SK-N-SH (cell line): ENCODE data around the gene GLYR1. TPM values are rescaled to one million over a fixed set of nuclear protein-coding genes. Genes with fewer than 3 reads are reported as not detected.

Experiments
- CTCF ChIA-PET: fragments of 300-600, 350-600 bp; formaldehyde crosslinking; extraction: SDS; loops from one replicate; lab custom pipeline; 2021; lab: Yijun Ruan, JAX
- POLR2A ChIA-PET: fragments of 350-600 bp; sonication (Branson Sonifier 250); formaldehyde crosslinking; extraction: SDS; loops from one replicate; lab custom pipeline; 2020; ENCODE audit warnings: antibody characterized with exemption, inconsistent platforms; lab: Yijun Ruan, JAX
- DNase-seq: peaks from one replicate; pipeline ENCODE4 v3.0.0; 2012
- H2AFZ ChIP-seq: fragments of 200-600 bp; sonication (generic); 2 replicates; pipeline ENCODE4 v1.8.1; 2016; ENCODE audit warnings: antibody characterized with exemption, mild to moderate bottlenecking, low read depth
- H3F3A ChIP-seq: fragments of 200-600 bp; sonication (generic); replicated peaks from 2 replicates; pipeline ENCODE3; 2016; ENCODE audit warnings: antibody characterized with exemption, mild to moderate bottlenecking; ENCODE audit not compliant: insufficient read depth
- H3K27ac ChIP-seq, 2 experiments: fragments of 200-500 bp in 1 of 2; fragments of 200-600 bp in 1 of 2; sonication (Bioruptor generic) in 1 of 2; sonication (generic), shearing (Covaris generic) in 1 of 2; 2 replicates each; pipeline versions ENCODE4 v1.5.1 to v1.6.1; 2014 to 2016; ENCODE audit warnings: low read depth in 2 of 2, inconsistent platforms in 1 of 2, low read length in 1 of 2, mild to moderate bottlenecking in 1 of 2, mixed read lengths in 1 of 2
- H3K27me3 ChIP-seq: fragments of 200-600 bp; sonication (generic), shearing (Covaris generic); 2 replicates; pipeline ENCODE4 v1.6.1; 2016; ENCODE audit warnings: mixed run types; ENCODE audit not compliant: insufficient read depth
- H3K36me3 ChIP-seq, 2 experiments: fragments of 200-500 bp in 1 of 2; fragments of 200-600 bp in 1 of 2; sonication (Bioruptor generic) in 1 of 2; sonication (generic) in 1 of 2; replicated peaks in 1 of 2; 2 replicates each; pipeline versions ENCODE3 to v1.5.1; 2014 to 2016; ENCODE audit warnings: low read length in 1 of 2, mild to moderate bottlenecking in 1 of 2; ENCODE audit not compliant: insufficient read depth in 2 of 2, control insufficient read depth in 1 of 2
- H3K4me1 ChIP-seq, 2 experiments: fragments of 200-500 bp in 1 of 2; fragments of 200-600 bp in 1 of 2; sonication (Bioruptor generic) in 1 of 2; sonication (generic), shearing (Covaris generic) in 1 of 2; 2 replicates each; pipeline versions ENCODE4 v1.5.1 to v1.6.1; 2014 to 2016; ENCODE audit warnings: low read depth in 1 of 2, low read length in 1 of 2, mixed run types in 1 of 2; ENCODE audit not compliant: insufficient read depth in 2 of 2, control insufficient read depth in 1 of 2
- H3K4me2 ChIP-seq: fragments of 200-600 bp; sonication (generic), shearing (Covaris generic); 2 replicates; pipeline ENCODE4 v1.6.1; 2017; ENCODE audit warnings: mixed run types
- H3K4me3 ChIP-seq, 2 experiments: fragments of 200-500 bp in 1 of 2; fragments of 200-600 bp in 1 of 2; sonication (Bioruptor generic) in 1 of 2; sonication (generic), shearing (Covaris generic) in 1 of 2; 2 replicates each; pipeline versions ENCODE4 v1.5.1 to v1.8.1; 2014 to 2016; ENCODE audit warnings: low read depth in 2 of 2, inconsistent platforms in 1 of 2, low read length in 1 of 2, mild to moderate bottlenecking in 1 of 2, mixed read lengths in 1 of 2, moderate library complexity in 1 of 2
- H3K79me2 ChIP-seq: fragments of 200-600 bp; sonication (generic); 2 replicates; pipeline ENCODE4 v1.8.1; 2017; ENCODE audit warnings: mild to moderate bottlenecking; ENCODE audit not compliant: insufficient read depth
- H3K9ac ChIP-seq: fragments of 200-600 bp; sonication (generic); 2 replicates; pipeline ENCODE4 v1.6.1; 2017; ENCODE audit warnings: mixed run types
- H3K9me2 ChIP-seq: fragments of 200-600 bp; sonication (generic); 2 replicates; pipeline ENCODE4 v1.6.1; 2017; ENCODE audit warnings: mixed run types
- H3K9me3 ChIP-seq: fragments of 200-600 bp; sonication (generic); 2 replicates; pipeline ENCODE4 v1.6.1; 2017; ENCODE audit warnings: mixed run types, mild to moderate bottlenecking, moderate library complexity
- H4K20me1 ChIP-seq: fragments of 200-600 bp; sonication (generic); 2 replicates; pipeline ENCODE4 v1.6.1; 2017; ENCODE audit warnings: mild to moderate bottlenecking, mixed run types; ENCODE audit not compliant: insufficient read depth
- CHD2 ChIP-seq: fragments of 150-350 bp; IDR thresholded peaks from 2 replicates; pipeline ENCODE4 v1.6.1; 2018; ENCODE audit warnings: low read length; ENCODE audit not compliant: partially characterized antibody
- ELF1 ChIP-seq: IDR thresholded peaks from 2 replicates; pipeline ENCODE4 v1.4.0; 2012
- EP300 ChIP-seq, 2 experiments: IDR thresholded peaks; 2 replicates each; pipeline versions ENCODE4 v1.4.0 to v1.6.1; 2012; ENCODE audit warnings: borderline replicate concordance in 1 of 2, low read depth in 1 of 2, low read length in 1 of 2
- FOSL2 ChIP-seq: IDR thresholded peaks from 2 replicates; pipeline ENCODE4 v1.4.0; 2012; ENCODE audit warnings: low read depth, mild to moderate bottlenecking, moderate library complexity, borderline replicate concordance
- GATA2 ChIP-seq: sonication (generic); formaldehyde crosslinking; IDR thresholded peaks from 2 replicates; pipeline ENCODE4 v1.5.0; 2020; ENCODE audit warnings: mild to moderate bottlenecking, missing genetic modification reagents
- JUND ChIP-seq: IDR thresholded peaks from 2 replicates; pipeline ENCODE4 v1.4.0; 2012
- MEF2A ChIP-seq: IDR thresholded peaks from 2 replicates; pipeline ENCODE4 v1.4.0; 2012; ENCODE audit warnings: low read depth, borderline replicate concordance
- NFIC ChIP-seq: IDR thresholded peaks from 2 replicates; pipeline ENCODE4 v1.4.0; 2012; ENCODE audit warnings: borderline replicate concordance
- RAD21 ChIP-seq: IDR thresholded peaks from 2 replicates; pipeline ENCODE4 v1.6.1; 2012; ENCODE audit warnings: mild to moderate bottlenecking, low read length
- RXRA ChIP-seq: IDR thresholded peaks from 2 replicates; pipeline ENCODE4 v1.4.0; 2012; ENCODE audit warnings: low read depth, mild to moderate bottlenecking, borderline replicate concordance
- TCF12 ChIP-seq: IDR thresholded peaks from 2 replicates; pipeline ENCODE4 v1.4.0; 2012
- WGBS: methylation state at CpG from one replicate; pipeline ENCODE4 v1.1.6; 2017; ENCODE audit warnings: low lambda C conversion rate; 5-methylcytosine and 5-hydroxymethylcytosine counted together
- polyA plus RNA-seq, 3 experiments: library from polyadenylated mRNA; depleted of rRNA; stranded (reverse); fragments of >200 nt; gene quantifications; 2 replicates each; pipeline ENCODE4 v1.2.3, GENCODE V29; 2012
- TF ChIP-seq, protein P1 (sequence below): IDR thresholded peaks from 2 replicates; pipeline ENCODE4; 2012
- TF ChIP-seq, protein P2 (sequence below): fragments of 200-600 bp; sonication (generic); IDR thresholded peaks from 2 replicates; pipeline ENCODE4 v1.6.1; 2017; ENCODE audit warnings: antibody characterized with exemption, mild to moderate bottlenecking, moderate library complexity
- TF ChIP-seq, protein P3 (sequence below): IDR thresholded peaks from 2 replicates; pipeline ENCODE4 v1.4.0; 2012; ENCODE audit warnings: low read depth, borderline replicate concordance
- TF ChIP-seq, protein P4 (sequence below): IDR thresholded peaks from 2 replicates; pipeline ENCODE4 v1.6.1; 2012; ENCODE audit warnings: mild to moderate bottlenecking, low read depth, low read length, moderate library complexity

Gene GLYR1
- polyA plus RNA-seq, 1 of the 3 experiments (the other 2 are of a cell fraction), result 40.1 TPM

DNA sequence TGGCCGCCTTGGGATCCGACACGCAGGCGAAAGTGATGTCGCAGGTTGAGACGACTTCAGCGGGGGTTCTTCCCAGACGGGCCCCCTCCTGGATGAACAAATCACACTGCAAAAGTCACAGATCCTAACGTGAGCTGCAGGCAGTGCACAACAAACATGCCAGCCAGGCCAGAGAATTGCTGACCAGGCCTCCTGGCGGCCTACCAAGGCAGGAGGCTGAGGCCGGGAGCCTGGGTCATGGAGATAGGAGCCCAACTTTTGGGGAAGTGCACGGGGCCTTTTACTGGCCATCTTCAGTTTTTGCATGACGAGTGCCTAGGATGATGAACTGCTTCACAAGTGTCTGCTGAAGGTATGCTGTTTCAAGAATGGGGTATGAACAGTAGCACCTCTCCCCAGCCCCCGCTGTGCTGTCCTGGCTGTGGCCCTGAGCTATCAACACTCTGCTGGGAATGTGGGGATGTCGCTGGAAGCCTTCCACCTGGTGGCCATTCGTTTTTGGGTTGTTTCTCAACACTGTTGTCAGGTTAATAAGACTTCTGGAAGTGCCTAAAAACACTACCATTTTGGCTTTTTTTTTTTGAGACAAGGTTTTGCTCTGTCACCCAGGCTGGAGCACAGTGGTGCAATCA lies 32.4 kb downstream of the GLYR1 start:
- Histone ChIP-seq H3F3A (peaks cover 9% of the 10 kb centered on the region), H4K20me1 (no peaks in the 10 kb centered on the region), H3K36me3 (peaks cover 31 to 43% of the 10 kb centered on the region in 2 experiments), H3K27ac (no peak overlapping the region), H3K9me3 (no peaks in the 10 kb centered on the region), H3K4me1 (no peaks in the 10 kb centered on the region), H3K79me2 (no peaks in the 10 kb centered on the region), H3K27me3 (no peaks in the 10 kb centered on the region), H3K4me2 (no peak overlapping the region), H3K9ac (no peak overlapping the region), H3K9me2 (no peaks in the 10 kb centered on the region), H2AFZ (no peak overlapping the region), H3K4me3 (no peak overlapping the region)
- WGBS, result 92% methylated on average over 15 of the region's 16 CpGs
- ChIA-PET CTCF (interaction anchor here (0.7 kb wide), 1 partner anchor 75 kb away, joined by 3 read pairs; no protein-coding TSS in a partner anchor), POLR2A (interaction anchor here (1.1 kb wide), 1 partner anchor 81 kb away, joined by 3 read pairs; the partner anchor contains the start of genes ANKS3 and DNAAF8)
- TF ChIP-seq RAD21 (no peak), CHD2 (no peak), ELF1 (no peak), FOSL2 (no peak), MEF2A (no peak), NFIC (no peak), GATA2 (CRISPR knock-in tag) (no peak), EP300 (IDR thresholded peaks at IDR 0.05; ENCODE audit: borderline replicate concordance in 1 of 2, low read depth in 1 of 2, low read length in 1 of 2) (no peak), TCF12 (no peak)
- TF ChIP-seq, protein P1, sequence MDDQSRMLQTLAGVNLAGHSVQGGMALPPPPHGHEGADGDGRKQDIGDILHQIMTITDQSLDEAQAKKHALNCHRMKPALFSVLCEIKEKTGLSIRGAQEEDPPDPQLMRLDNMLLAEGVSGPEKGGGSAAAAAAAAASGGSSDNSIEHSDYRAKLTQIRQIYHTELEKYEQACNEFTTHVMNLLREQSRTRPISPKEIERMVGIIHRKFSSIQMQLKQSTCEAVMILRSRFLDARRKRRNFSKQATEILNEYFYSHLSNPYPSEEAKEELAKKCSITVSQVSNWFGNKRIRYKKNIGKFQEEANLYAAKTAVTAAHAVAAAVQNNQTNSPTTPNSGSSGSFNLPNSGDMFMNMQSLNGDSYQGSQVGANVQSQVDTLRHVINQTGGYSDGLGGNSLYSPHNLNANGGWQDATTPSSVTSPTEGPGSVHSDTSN, result no peak
- TF ChIP-seq, protein P2, sequence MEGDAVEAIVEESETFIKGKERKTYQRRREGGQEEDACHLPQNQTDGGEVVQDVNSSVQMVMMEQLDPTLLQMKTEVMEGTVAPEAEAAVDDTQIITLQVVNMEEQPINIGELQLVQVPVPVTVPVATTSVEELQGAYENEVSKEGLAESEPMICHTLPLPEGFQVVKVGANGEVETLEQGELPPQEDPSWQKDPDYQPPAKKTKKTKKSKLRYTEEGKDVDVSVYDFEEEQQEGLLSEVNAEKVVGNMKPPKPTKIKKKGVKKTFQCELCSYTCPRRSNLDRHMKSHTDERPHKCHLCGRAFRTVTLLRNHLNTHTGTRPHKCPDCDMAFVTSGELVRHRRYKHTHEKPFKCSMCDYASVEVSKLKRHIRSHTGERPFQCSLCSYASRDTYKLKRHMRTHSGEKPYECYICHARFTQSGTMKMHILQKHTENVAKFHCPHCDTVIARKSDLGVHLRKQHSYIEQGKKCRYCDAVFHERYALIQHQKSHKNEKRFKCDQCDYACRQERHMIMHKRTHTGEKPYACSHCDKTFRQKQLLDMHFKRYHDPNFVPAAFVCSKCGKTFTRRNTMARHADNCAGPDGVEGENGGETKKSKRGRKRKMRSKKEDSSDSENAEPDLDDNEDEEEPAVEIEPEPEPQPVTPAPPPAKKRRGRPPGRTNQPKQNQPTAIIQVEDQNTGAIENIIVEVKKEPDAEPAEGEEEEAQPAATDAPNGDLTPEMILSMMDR, result no peak
- TF ChIP-seq, protein P3, sequence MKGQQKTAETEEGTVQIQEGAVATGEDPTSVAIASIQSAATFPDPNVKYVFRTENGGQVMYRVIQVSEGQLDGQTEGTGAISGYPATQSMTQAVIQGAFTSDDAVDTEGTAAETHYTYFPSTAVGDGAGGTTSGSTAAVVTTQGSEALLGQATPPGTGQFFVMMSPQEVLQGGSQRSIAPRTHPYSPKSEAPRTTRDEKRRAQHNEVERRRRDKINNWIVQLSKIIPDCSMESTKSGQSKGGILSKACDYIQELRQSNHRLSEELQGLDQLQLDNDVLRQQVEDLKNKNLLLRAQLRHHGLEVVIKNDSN, result no peak
- DNase-seq, result no peak

DNA sequence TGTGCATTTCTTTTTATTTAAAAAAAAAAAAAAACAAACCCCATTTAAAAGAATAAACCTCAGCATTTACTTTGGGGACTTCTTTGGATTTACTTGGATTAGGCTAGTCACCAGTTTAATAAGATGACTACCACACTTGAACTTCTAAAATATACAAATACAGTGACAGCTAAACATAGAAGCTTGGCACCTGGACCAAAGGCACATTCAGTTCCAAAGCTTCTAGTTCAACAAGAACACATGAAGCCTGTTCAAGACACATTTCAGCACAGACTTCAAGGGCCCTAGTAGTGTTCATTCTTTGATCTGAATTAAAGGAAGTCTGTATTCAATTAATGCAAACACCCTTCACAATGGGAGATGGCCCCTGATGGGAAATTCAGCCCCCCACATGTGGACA lies 33.0 kb downstream of the GLYR1 start:
- peaks cover 27 to 43% of the 10 kb centered on the region in 2 experiments for H3K36me3 ChIP-seq
- DNase-seq, result no peak
- TF ChIP-seq JUND, result no peak
- TF ChIP-seq, protein P4, sequence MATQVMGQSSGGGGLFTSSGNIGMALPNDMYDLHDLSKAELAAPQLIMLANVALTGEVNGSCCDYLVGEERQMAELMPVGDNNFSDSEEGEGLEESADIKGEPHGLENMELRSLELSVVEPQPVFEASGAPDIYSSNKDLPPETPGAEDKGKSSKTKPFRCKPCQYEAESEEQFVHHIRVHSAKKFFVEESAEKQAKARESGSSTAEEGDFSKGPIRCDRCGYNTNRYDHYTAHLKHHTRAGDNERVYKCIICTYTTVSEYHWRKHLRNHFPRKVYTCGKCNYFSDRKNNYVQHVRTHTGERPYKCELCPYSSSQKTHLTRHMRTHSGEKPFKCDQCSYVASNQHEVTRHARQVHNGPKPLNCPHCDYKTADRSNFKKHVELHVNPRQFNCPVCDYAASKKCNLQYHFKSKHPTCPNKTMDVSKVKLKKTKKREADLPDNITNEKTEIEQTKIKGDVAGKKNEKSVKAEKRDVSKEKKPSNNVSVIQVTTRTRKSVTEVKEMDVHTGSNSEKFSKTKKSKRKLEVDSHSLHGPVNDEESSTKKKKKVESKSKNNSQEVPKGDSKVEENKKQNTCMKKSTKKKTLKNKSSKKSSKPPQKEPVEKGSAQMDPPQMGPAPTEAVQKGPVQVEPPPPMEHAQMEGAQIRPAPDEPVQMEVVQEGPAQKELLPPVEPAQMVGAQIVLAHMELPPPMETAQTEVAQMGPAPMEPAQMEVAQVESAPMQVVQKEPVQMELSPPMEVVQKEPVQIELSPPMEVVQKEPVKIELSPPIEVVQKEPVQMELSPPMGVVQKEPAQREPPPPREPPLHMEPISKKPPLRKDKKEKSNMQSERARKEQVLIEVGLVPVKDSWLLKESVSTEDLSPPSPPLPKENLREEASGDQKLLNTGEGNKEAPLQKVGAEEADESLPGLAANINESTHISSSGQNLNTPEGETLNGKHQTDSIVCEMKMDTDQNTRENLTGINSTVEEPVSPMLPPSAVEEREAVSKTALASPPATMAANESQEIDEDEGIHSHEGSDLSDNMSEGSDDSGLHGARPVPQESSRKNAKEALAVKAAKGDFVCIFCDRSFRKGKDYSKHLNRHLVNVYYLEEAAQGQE, result no peak
- no peak for TF ChIP-seq EP300 (IDR thresholded peaks at IDR 0.05; ENCODE audit: borderline replicate concordance in 1 of 2, low read depth in 1 of 2, low read length in 1 of 2)
- TF ChIP-seq RXRA, result no peak
- TF ChIP-seq, all 33 proteins: peak for 0
- Histone ChIP-seq H3F3A (peaks cover 9% of the 10 kb centered on the region), H3K9me2 (no peaks in the 10 kb centered on the region), H3K4me1 (no peaks in the 10 kb centered on the region), H3K9me3 (no peaks in the 10 kb centered on the region), H3K9ac (no peak overlapping the region), H3K27ac (no peak overlapping the region), H3K4me2 (no peak overlapping the region), H3K79me2 (no peaks in the 10 kb centered on the region), H2AFZ (no peak overlapping the region), H4K20me1 (no peaks in the 10 kb centered on the region), H3K4me3 (no peak overlapping the region), H3K27me3 (no peaks in the 10 kb centered on the region)
- POLR2A ChIA-PET, result interaction anchor here (1.1 kb wide), 1 partner anchor 80 kb away, joined by 3 read pairs; the partner anchor contains the start of genes ANKS3 and DNAAF8
- CTCF ChIA-PET, result interaction anchor here (0.7 kb wide), 1 partner anchor 75 kb away, joined by 3 read pairs; no protein-coding TSS in a partner anchor
